ENCODE data around the gene APOBEC3C.

- no peak for TF ChIP-seq POLR2A (IDR thresholded peaks at IDR 0.05)
- TF ChIP-seq, protein P1, sequence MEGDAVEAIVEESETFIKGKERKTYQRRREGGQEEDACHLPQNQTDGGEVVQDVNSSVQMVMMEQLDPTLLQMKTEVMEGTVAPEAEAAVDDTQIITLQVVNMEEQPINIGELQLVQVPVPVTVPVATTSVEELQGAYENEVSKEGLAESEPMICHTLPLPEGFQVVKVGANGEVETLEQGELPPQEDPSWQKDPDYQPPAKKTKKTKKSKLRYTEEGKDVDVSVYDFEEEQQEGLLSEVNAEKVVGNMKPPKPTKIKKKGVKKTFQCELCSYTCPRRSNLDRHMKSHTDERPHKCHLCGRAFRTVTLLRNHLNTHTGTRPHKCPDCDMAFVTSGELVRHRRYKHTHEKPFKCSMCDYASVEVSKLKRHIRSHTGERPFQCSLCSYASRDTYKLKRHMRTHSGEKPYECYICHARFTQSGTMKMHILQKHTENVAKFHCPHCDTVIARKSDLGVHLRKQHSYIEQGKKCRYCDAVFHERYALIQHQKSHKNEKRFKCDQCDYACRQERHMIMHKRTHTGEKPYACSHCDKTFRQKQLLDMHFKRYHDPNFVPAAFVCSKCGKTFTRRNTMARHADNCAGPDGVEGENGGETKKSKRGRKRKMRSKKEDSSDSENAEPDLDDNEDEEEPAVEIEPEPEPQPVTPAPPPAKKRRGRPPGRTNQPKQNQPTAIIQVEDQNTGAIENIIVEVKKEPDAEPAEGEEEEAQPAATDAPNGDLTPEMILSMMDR (IDR thresholded peaks at IDR 0.05), result no peak
- TF ChIP-seq EP300 (IDR thresholded peaks at IDR 0.05), result no peak
Measured at GRCh38 chr22:38981005-38981991, 32.8 kb upstream of the APOBEC3C start.

Data from ovary (tissue), 3 donors.